Activated B cell treated with CpG ODN at 0.5 μM for 24 hours (primary cell): ENCODE measurements around the gene VAMP8. TPM values are rescaled to one million over a fixed set of nuclear protein-coding genes. Genes with fewer than 3 reads are reported as not detected.
"Not testable (repeated sequence)": the region's sequence is repeated elsewhere in the genome, so short reads cannot be mapped to it uniquely, and the experiment has no call there.

Experiments
- ATAC-seq: fragments of 200-7000 bp; cut with Tn5 transposase; one replicate; pipeline ENCODE4 v1.10.0; 2021; ENCODE audit warnings: low read depth, mild to moderate bottlenecking, moderate library complexity
- CTCF ChIA-PET: fragments of 350-600 bp; sonication (Branson Sonifier 250); formaldehyde crosslinking; loops from one replicate; lab custom pipeline; 2021; ENCODE audit warnings: antibody characterized with exemption; lab: Charles Lee
- POLR2A ChIA-PET: fragments of 350-600 bp; sonication (Branson Sonifier 250); formaldehyde crosslinking; loops from one replicate; lab custom pipeline; 2021; ENCODE audit warnings: antibody characterized with exemption; lab: Charles Lee
- DNase-seq: peaks from one replicate; pipeline ENCODE4 v3.0.0; 2022
- H3K27ac Mint-ChIP-seq: one replicate; pipeline ENCODE4 v1.8.0; 2020; ENCODE audit warnings: mixed read lengths
- H3K27me3 Mint-ChIP-seq: one replicate; pipeline ENCODE4 v1.8.0; 2021; ENCODE audit warnings: mixed read lengths
- H3K36me3 Mint-ChIP-seq: one replicate; pipeline ENCODE4 v1.8.0; 2021; ENCODE audit warnings: low read depth, mixed read lengths
- H3K4me1 Mint-ChIP-seq: one replicate; pipeline ENCODE4 v1.8.0; 2021; ENCODE audit warnings: mixed read lengths
- H3K4me3 Mint-ChIP-seq: one replicate; pipeline ENCODE4 v1.8.0; 2020; ENCODE audit warnings: mild to moderate bottlenecking, mixed read lengths
- H3K9me3 Mint-ChIP-seq: one replicate; pipeline ENCODE4 v1.8.0; 2020; ENCODE audit warnings: mixed read lengths
- CTCF ChIP-seq: fragments of 200-600 bp; IDR thresholded peaks from one replicate; pipeline ENCODE4 v1.8.0; 2022; ENCODE audit warnings: antibody characterized with exemption, mild to moderate bottlenecking
- intact Hi-C: fragments of 100-400 bp; cut with micrococcal nuclease; formaldehyde crosslinking; loops from one replicate; pipeline ENCODE4 v1.15.1; 2024
- total RNA-seq: library from RNA; stranded (reverse); gene quantifications from 2 replicates; pipeline ENCODE4 v1.2.3, GENCODE V29; 2022

VAMP8 gene
- total RNA-seq, 1 donor from 2014 or later: 128 TPM

- H3K9me3 Mint-ChIP-seq: no peaks in the 10 kb centered on the region
- H3K27me3 Mint-ChIP-seq: no peaks in the 10 kb centered on the region
- ATAC-seq (no peak), DNase-seq (no peak)
- ChIA-PET CTCF (interaction anchor here (1.0 to 8.4 kb wide), 3 partner anchors 15 to 164 kb away, joined by 3 to 162 read pairs (median 3); partner anchors contain the start of gene SH2D6), POLR2A (interaction anchor here (0.8 to 8.2 kb wide), 2 partner anchors 14 to 227 kb away, joined by 3 to 84 read pairs; partner anchors contain the start of genes MAT2A and TGOLN2)
- H3K4me1 Mint-ChIP-seq: peaks cover 13% of the 10 kb centered on the region
- peaks cover 87% of the 10 kb centered on the region for H3K36me3 Mint-ChIP-seq
- TF ChIP-seq CTCF: no peak
- H3K27ac Mint-ChIP-seq: no peak overlapping the region
- intact Hi-C loops: no loop called here
- no peak overlapping the region for H3K4me3 Mint-ChIP-seq
Measured at GRCh38 chr2:85554980-85555612, 22.3 kb upstream of the VAMP8 start.

GRCh38 chr2:85557130-85557529 is 20.3 kb upstream of the VAMP8 start:
- no peak for TF ChIP-seq CTCF
- H3K4me1 Mint-ChIP-seq: peaks cover 25% of the 10 kb centered on the region
- H3K27ac Mint-ChIP-seq: no peak overlapping the region
- POLR2A ChIA-PET: interaction anchor here (1.1 to 8.2 kb wide), 5 partner anchors 17 to 230 kb away, joined by 3 to 84 read pairs (median 8); partner anchors contain the start of genes MAT2A, SH2D6 and TGOLN2
- no peak for ATAC-seq
- no peaks in the 10 kb centered on the region for H3K9me3 Mint-ChIP-seq
- no peaks in the 10 kb centered on the region for H3K27me3 Mint-ChIP-seq
- intact Hi-C loops: no loop called here
- peaks cover 74% of the 10 kb centered on the region for H3K36me3 Mint-ChIP-seq
- CTCF ChIA-PET: interaction anchor here (1.2 to 8.4 kb wide), 2 partner anchors 137 to 165 kb away, joined by 4 to 162 read pairs; partner anchors contain the start of gene SH2D6
- no peak overlapping the region for H3K4me3 Mint-ChIP-seq
- no peak for DNase-seq

GRCh38 chr2:85558160-85558559 is 19.2 kb upstream of the VAMP8 start:
- DNase-seq (no peak), ATAC-seq (no peak)
- CTCF ChIA-PET: no interaction called here
- H3K9me3 Mint-ChIP-seq: no peaks in the 10 kb centered on the region
- peaks cover 64% of the 10 kb centered on the region for H3K36me3 Mint-ChIP-seq
- H3K4me3 Mint-ChIP-seq: no peak overlapping the region
- no peak for TF ChIP-seq CTCF
- no peak overlapping the region for H3K27ac Mint-ChIP-seq
- intact Hi-C loops: no loop called here
- peaks cover 27% of the 10 kb centered on the region for H3K4me1 Mint-ChIP-seq
- POLR2A ChIA-PET: interaction anchor here (1.0 to 5.5 kb wide), 3 partner anchors 10 to 29 kb away, joined by 3 to 68 read pairs (median 3); partner anchors contain the start of gene MAT2A
- no peaks in the 10 kb centered on the region for H3K27me3 Mint-ChIP-seq

- peaks cover 43% of the 10 kb centered on the region for H3K36me3 Mint-ChIP-seq
- intact Hi-C loops: loop anchor here (2.0 kb wide), 2 partner anchors 142 to 232 kb away; partner anchors contain the start of gene SH2D6
- DNase-seq, ATAC-seq, H3K27me3 Mint-ChIP-seq, H3K9me3 Mint-ChIP-seq: not testable (repeated sequence)
- POLR2A ChIA-PET: interaction anchor here (0.6 to 5.5 kb wide), 18 partner anchors 8 to 232 kb away, joined by 3 to 68 read pairs (median 8); partner anchors contain the start of genes C2orf68, ELMOD3, MAT2A and RETSAT
- CTCF ChIA-PET: interaction anchor here (0.6 to 2.1 kb wide), 4 partner anchors 8 to 167 kb away, joined by 3 to 12 read pairs (median 6); no protein-coding TSS in a partner anchor
- H3K4me3 Mint-ChIP-seq: peak overlapping the region; percentile 98
- peak overlapping the region; percentile 98 for H3K27ac Mint-ChIP-seq
- H3K4me1 Mint-ChIP-seq: peaks cover 38% of the 10 kb centered on the region
Measured at GRCh38 chr2:85560403-85560726, 17.0 kb upstream of the VAMP8 start.

GRCh38 chr2:85560812-85561279 is 16.5 kb upstream of the VAMP8 start:
- Mint-ChIP-seq H3K4me1 (peaks cover 38% of the 10 kb centered on the region), H3K27me3 (no peaks in the 10 kb centered on the region), H3K27ac (peak overlapping the region; percentile 98), H3K9me3 (no peaks in the 10 kb centered on the region), H3K4me3 (peak overlapping the region; percentile 98), H3K36me3 (peaks cover 40% of the 10 kb centered on the region)
- no peak for DNase-seq
- POLR2A ChIA-PET: interaction anchor here (0.5 to 5.5 kb wide), 22 partner anchors 9 to 640 kb away, joined by 3 to 68 read pairs (median 6); partner anchors contain the start of genes C2orf68, ELMOD3, MAT2A and RETSAT
- ATAC-seq: no peak
- TF ChIP-seq CTCF: no peak
- intact Hi-C loops: loop anchor here (1.0 to 2.0 kb wide), 9 partner anchors 9 to 232 kb away; partner anchors contain the start of genes C2orf68, ELMOD3, MAT2A and RETSAT
- CTCF ChIA-PET: interaction anchor here (0.6 to 2.1 kb wide), 4 partner anchors 9 to 167 kb away, joined by 3 to 12 read pairs (median 6); no protein-coding TSS in a partner anchor
